Stimulated activated CD4-positive, alpha-beta T cell treated with anti-CD3 and anti-CD28 coated beads, Interleukin-2, amount 100 ng/mL, for 4 hours (primary cell): ENCODE results near the gene STAT4.

Experiments used
- DNase-seq: peaks from one replicate; pipeline ENCODE4 v3.0.0-alpha.2; 2020; ENCODE audit warnings: low read depth

The STAT4 gene

GRCh38 chr2:190994148-190994547, 156.6 kb downstream of the STAT4 start:
- no peak for DNase-seq

- DNase-seq: no peak
Measured at GRCh38 chr2:190993292-190993643, 157.5 kb downstream of the STAT4 start.

- no peak for DNase-seq
Measured at GRCh38 chr2:190990132-190990531, 160.7 kb downstream of the STAT4 start.

- DNase-seq: no peak
Measured at GRCh38 chr2:190988910-190989309, 161.9 kb downstream of the STAT4 start.

GRCh38 chr2:190987938-190988337, 162.9 kb downstream of the STAT4 start:
- DNase-seq: no peak

- DNase-seq: no peak
Measured at GRCh38 chr2:190987116-190987515, 163.7 kb downstream of the STAT4 start.

GRCh38 chr2:190986221-190986953, 164.4 kb downstream of the STAT4 start:
- DNase-seq: no peak

- no peak for DNase-seq
Measured at GRCh38 chr2:190984595-190984994, 166.2 kb downstream of the STAT4 start.

- no peak for DNase-seq
Measured at GRCh38 chr2:190982262-190983034, 168.3 kb downstream of the STAT4 start.

- DNase-seq: no peak
Measured at GRCh38 chr2:190981733-190982132, 169.1 kb downstream of the STAT4 start.

- DNase-seq: no peak
Measured at GRCh38 chr2:190981333-190981732, 169.5 kb downstream of the STAT4 start.

- DNase-seq: no peak
Measured at GRCh38 chr2:190980630-190981209, 170.1 kb downstream of the STAT4 start.

GRCh38 chr2:190979906-190980629, 170.7 kb downstream of the STAT4 start:
- DNase-seq: no peak
